SK-N-SH (cell line): ENCODE data around the gene SLC35F5.

Source experiments
- FOXJ3 ChIP-seq: sonication (generic); formaldehyde crosslinking; IDR thresholded peaks from 2 replicates; pipeline ENCODE4 v1.5.1; 2020; ENCODE audit warnings: mild to moderate bottlenecking, missing genetic modification reagents
- GABPA ChIP-seq: IDR thresholded peaks from 2 replicates; pipeline ENCODE4 v1.4.0; 2012; ENCODE audit warnings: low read depth, mild to moderate bottlenecking
- MEF2A ChIP-seq: IDR thresholded peaks from 2 replicates; pipeline ENCODE4 v1.4.0; 2012; ENCODE audit warnings: low read depth, borderline replicate concordance
- MXI1 ChIP-seq: IDR thresholded peaks from 2 replicates; pipeline ENCODE4 v1.6.1; 2012; ENCODE audit warnings: mild to moderate bottlenecking, low read depth, low read length, improper control_type of control experiment
- NRF1 ChIP-seq: IDR thresholded peaks from 2 replicates; pipeline ENCODE4 v1.6.1; 2012; ENCODE audit warnings: low read depth, mild to moderate bottlenecking, low read length
- POLR2AphosphoS5 ChIP-seq: IDR thresholded peaks from 2 replicates; pipeline ENCODE4 v1.6.1; 2012; ENCODE audit warnings: low read depth, low read length
- RAD21 ChIP-seq: IDR thresholded peaks from 2 replicates; pipeline ENCODE4 v1.6.1; 2012; ENCODE audit warnings: mild to moderate bottlenecking, low read length
- RFX5 ChIP-seq: IDR thresholded peaks from 2 replicates; pipeline ENCODE4 v1.6.1; 2012; ENCODE audit warnings: mild to moderate bottlenecking, improper control_type of control experiment, low read length
- SIN3A ChIP-seq: IDR thresholded peaks from 2 replicates; pipeline ENCODE4 v1.6.1; 2012; ENCODE audit warnings: low read depth, mild to moderate bottlenecking, low read length, moderate library complexity, borderline replicate concordance
- YY1 ChIP-seq: IDR thresholded peaks from 2 replicates; pipeline ENCODE4 v1.4.0; 2012; ENCODE audit warnings: low read depth, mild to moderate bottlenecking
- TF ChIP-seq, protein P1 (sequence below): fragments of 200-600 bp; sonication (generic); IDR thresholded peaks from 2 replicates; pipeline ENCODE4 v1.6.1; 2017; ENCODE audit warnings: antibody characterized with exemption, mild to moderate bottlenecking, moderate library complexity
- TF ChIP-seq, protein P2 (sequence below): IDR thresholded peaks from 2 replicates; pipeline ENCODE4; 2012
- TF ChIP-seq, protein P3 (sequence below): IDR thresholded peaks from 2 replicates; pipeline ENCODE4 v1.6.1; 2012; ENCODE audit warnings: mild to moderate bottlenecking, low read depth, low read length, moderate library complexity
- TF ChIP-seq, protein P4 (sequence below): IDR thresholded peaks from 2 replicates; pipeline ENCODE4 v1.4.0; 2012; ENCODE audit warnings: low read depth

DNA sequence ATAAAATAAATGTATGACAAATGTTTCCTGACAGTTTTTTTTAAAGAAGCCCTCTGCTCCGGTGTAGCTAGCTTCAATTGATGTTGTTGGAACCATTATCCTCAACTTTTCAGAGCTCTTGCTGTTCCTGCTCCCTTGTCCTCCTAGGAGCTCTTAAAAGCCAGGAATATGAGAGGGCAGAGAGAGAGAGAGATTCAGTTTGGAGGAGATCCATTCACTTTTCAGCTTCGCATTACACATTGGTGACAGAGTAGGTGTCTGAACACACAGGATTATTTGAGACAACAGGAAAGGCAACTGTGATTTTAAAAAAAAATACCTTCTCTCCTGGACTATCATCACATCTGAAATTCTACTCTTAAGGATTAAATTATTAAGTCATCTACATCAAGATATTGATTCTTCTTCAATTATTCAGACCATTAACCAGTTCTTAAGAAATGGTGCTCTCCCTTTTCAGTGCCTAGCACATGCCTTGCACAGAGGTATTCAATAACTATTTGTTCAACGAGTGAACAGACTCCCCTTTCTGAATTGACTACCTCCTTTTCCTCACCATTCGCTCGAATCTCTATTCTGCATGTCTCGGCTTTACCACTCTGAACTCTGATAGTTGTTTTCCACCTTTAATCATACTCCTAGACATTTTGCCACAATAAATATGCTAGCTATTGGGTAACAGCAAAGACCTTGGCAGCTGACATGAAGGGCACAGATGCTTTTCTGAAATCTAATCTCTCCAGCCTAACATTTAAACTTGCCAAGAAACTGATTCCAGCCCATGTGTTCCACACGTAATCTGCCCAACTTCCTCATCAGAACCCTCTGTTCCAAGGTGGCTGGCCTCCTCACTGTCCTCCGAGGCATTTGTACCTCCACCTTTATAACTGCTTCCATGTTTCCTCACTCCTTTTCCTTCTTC is 28.6 kb upstream of the SLC35F5 start:
- TF ChIP-seq POLR2AphosphoS5: no peak
- TF ChIP-seq YY1: no peak
- TF ChIP-seq, protein P1, sequence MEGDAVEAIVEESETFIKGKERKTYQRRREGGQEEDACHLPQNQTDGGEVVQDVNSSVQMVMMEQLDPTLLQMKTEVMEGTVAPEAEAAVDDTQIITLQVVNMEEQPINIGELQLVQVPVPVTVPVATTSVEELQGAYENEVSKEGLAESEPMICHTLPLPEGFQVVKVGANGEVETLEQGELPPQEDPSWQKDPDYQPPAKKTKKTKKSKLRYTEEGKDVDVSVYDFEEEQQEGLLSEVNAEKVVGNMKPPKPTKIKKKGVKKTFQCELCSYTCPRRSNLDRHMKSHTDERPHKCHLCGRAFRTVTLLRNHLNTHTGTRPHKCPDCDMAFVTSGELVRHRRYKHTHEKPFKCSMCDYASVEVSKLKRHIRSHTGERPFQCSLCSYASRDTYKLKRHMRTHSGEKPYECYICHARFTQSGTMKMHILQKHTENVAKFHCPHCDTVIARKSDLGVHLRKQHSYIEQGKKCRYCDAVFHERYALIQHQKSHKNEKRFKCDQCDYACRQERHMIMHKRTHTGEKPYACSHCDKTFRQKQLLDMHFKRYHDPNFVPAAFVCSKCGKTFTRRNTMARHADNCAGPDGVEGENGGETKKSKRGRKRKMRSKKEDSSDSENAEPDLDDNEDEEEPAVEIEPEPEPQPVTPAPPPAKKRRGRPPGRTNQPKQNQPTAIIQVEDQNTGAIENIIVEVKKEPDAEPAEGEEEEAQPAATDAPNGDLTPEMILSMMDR: no peak
- no peak for TF ChIP-seq GABPA
- TF ChIP-seq MXI1: no peak
- TF ChIP-seq SIN3A: no peak
- no peak for TF ChIP-seq RFX5
- TF ChIP-seq, protein P2, sequence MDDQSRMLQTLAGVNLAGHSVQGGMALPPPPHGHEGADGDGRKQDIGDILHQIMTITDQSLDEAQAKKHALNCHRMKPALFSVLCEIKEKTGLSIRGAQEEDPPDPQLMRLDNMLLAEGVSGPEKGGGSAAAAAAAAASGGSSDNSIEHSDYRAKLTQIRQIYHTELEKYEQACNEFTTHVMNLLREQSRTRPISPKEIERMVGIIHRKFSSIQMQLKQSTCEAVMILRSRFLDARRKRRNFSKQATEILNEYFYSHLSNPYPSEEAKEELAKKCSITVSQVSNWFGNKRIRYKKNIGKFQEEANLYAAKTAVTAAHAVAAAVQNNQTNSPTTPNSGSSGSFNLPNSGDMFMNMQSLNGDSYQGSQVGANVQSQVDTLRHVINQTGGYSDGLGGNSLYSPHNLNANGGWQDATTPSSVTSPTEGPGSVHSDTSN: no peak
- no peak for TF ChIP-seq FOXJ3 (CRISPR knock-in tag)
- no peak for TF ChIP-seq RAD21
- TF ChIP-seq, protein P3, sequence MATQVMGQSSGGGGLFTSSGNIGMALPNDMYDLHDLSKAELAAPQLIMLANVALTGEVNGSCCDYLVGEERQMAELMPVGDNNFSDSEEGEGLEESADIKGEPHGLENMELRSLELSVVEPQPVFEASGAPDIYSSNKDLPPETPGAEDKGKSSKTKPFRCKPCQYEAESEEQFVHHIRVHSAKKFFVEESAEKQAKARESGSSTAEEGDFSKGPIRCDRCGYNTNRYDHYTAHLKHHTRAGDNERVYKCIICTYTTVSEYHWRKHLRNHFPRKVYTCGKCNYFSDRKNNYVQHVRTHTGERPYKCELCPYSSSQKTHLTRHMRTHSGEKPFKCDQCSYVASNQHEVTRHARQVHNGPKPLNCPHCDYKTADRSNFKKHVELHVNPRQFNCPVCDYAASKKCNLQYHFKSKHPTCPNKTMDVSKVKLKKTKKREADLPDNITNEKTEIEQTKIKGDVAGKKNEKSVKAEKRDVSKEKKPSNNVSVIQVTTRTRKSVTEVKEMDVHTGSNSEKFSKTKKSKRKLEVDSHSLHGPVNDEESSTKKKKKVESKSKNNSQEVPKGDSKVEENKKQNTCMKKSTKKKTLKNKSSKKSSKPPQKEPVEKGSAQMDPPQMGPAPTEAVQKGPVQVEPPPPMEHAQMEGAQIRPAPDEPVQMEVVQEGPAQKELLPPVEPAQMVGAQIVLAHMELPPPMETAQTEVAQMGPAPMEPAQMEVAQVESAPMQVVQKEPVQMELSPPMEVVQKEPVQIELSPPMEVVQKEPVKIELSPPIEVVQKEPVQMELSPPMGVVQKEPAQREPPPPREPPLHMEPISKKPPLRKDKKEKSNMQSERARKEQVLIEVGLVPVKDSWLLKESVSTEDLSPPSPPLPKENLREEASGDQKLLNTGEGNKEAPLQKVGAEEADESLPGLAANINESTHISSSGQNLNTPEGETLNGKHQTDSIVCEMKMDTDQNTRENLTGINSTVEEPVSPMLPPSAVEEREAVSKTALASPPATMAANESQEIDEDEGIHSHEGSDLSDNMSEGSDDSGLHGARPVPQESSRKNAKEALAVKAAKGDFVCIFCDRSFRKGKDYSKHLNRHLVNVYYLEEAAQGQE: no peak
- no peak for TF ChIP-seq NRF1
- TF ChIP-seq, protein P4, sequence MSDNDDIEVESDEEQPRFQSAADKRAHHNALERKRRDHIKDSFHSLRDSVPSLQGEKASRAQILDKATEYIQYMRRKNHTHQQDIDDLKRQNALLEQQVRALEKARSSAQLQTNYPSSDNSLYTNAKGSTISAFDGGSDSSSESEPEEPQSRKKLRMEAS: no peak
- no peak for TF ChIP-seq MEF2A
